Astrocyte (in vitro differentiated cells and primary cell): ENCODE measurements around the gene FAXC. TPM values are rescaled to one million over a fixed set of nuclear protein-coding genes. Genes with fewer than 3 reads are reported as not detected.

ENCODE experiments used
- DNase-seq: peaks from one replicate; pipeline ENCODE4 v3.0.0-alpha.2; 2010; ENCODE audit warnings: low read depth
- FAIRE-seq: peaks from 2 replicates; lab custom pipeline; 2011; peaks lifted over from hg19 to GRCh38; lab: Jason Lieb, UNC
- H2AFZ ChIP-seq: 2 replicates; pipeline ENCODE4 v1.6.0; 2012; ENCODE audit warnings: low read depth, low read length, inconsistent platforms
- H3K27ac ChIP-seq: 2 replicates; pipeline ENCODE4 v1.5.1; 2011; ENCODE audit warnings: low read depth, low read length, inconsistent platforms
- H3K27me3 ChIP-seq: 2 replicates; pipeline ENCODE4 v1.6.0; 2011; ENCODE audit warnings: low read length, inconsistent platforms; ENCODE audit not compliant: insufficient read depth
- H3K36me3 ChIP-seq: 2 replicates; pipeline ENCODE4 v1.5.1; 2011; ENCODE audit warnings: low read length, inconsistent platforms; ENCODE audit not compliant: insufficient read depth
- H3K4me1 ChIP-seq: 2 replicates; pipeline ENCODE4 v1.5.1; 2011; ENCODE audit warnings: low read length, inconsistent platforms; ENCODE audit not compliant: insufficient read depth
- H3K4me2 ChIP-seq: 2 replicates; pipeline ENCODE4 v1.6.0; 2012; ENCODE audit warnings: low read length, inconsistent platforms
- H3K4me3 ChIP-seq: 2 replicates; pipeline ENCODE4 v1.5.1; 2011; ENCODE audit warnings: low read depth, mild to moderate bottlenecking, low read length, inconsistent platforms; ENCODE audit not compliant: insufficient read depth
- H3K79me2 ChIP-seq: 2 replicates; pipeline ENCODE4 v1.6.0; 2012; ENCODE audit warnings: mild to moderate bottlenecking, low read length, inconsistent platforms; ENCODE audit not compliant: insufficient read depth
- H3K9ac ChIP-seq: 2 replicates; pipeline ENCODE4 v1.6.0; 2012; ENCODE audit warnings: mild to moderate bottlenecking, low read length, inconsistent platforms
- H3K9me3 ChIP-seq: 2 replicates; pipeline ENCODE4 v1.5.1; 2012; ENCODE audit warnings: low read depth, mild to moderate bottlenecking, low read length, inconsistent platforms; ENCODE audit not compliant: insufficient read depth
- H4K20me1 ChIP-seq: 2 replicates; pipeline ENCODE4 v1.6.0; 2012; ENCODE audit warnings: low read length, inconsistent platforms; ENCODE audit not compliant: insufficient read depth
- H3K27ac Mint-ChIP-seq: one replicate; pipeline ENCODE4 v1.8.0; 2021; ENCODE audit warnings: mild to moderate bottlenecking, mixed read lengths; ENCODE audit not compliant: unreplicated experiment
- H3K27me3 Mint-ChIP-seq: one replicate; pipeline ENCODE4 v1.8.0; 2021; ENCODE audit warnings: low read depth, mixed read lengths; ENCODE audit not compliant: unreplicated experiment
- H3K36me3 Mint-ChIP-seq: one replicate; pipeline ENCODE4 v1.8.0; 2021; ENCODE audit warnings: low read depth, mixed read lengths; ENCODE audit not compliant: unreplicated experiment
- H3K4me1 Mint-ChIP-seq: one replicate; pipeline ENCODE4 v1.8.0; 2021; ENCODE audit warnings: low read depth, mixed read lengths; ENCODE audit not compliant: unreplicated experiment
- H3K4me3 Mint-ChIP-seq: one replicate; pipeline ENCODE4 v1.8.0; 2021; ENCODE audit warnings: mild to moderate bottlenecking, moderate library complexity, mixed read lengths; ENCODE audit not compliant: unreplicated experiment
- H3K9me3 Mint-ChIP-seq: one replicate; pipeline ENCODE4 v1.8.0; 2021; ENCODE audit warnings: mild to moderate bottlenecking, mixed read lengths; ENCODE audit not compliant: unreplicated experiment
- EZH2 ChIP-seq: IDR thresholded peaks from 2 replicates; pipeline ENCODE4 v1.6.1; 2012; ENCODE audit warnings: mild to moderate bottlenecking, low read length, inconsistent platforms; ENCODE audit not compliant: insufficient read depth
- total RNA-seq: library from RNA; stranded (reverse); gene quantifications from 2 replicates; pipeline ENCODE4 v1.2.1, GENCODE V29; 2021
- TF ChIP-seq, protein P1 (sequence below): IDR thresholded peaks from 2 replicates; pipeline ENCODE4 v1.5.1; 2011; ENCODE audit warnings: low read depth, mild to moderate bottlenecking, inconsistent platforms, low read length, moderate library complexity; ENCODE audit not compliant: insufficient read depth

FAXC gene
- total RNA-seq, 1 donor from 2014 or later, result 9.9 TPM

- Mint-ChIP-seq H3K27ac (no peak overlapping the region), H3K36me3 (peaks cover 1% of the 10 kb centered on the region), H3K9me3 (no peaks in the 10 kb centered on the region), H3K4me1 (no peaks in the 10 kb centered on the region), H3K4me3 (no peak overlapping the region), H3K27me3 (no peaks in the 10 kb centered on the region)
- Histone ChIP-seq H3K36me3 (no peaks in the 10 kb centered on the region), H3K9me3 (no peaks in the 10 kb centered on the region), H3K79me2 (no peaks in the 10 kb centered on the region), H3K4me3 (no peak overlapping the region), H3K27ac (no peak overlapping the region), H2AFZ (no peak overlapping the region), H4K20me1 (no peaks in the 10 kb centered on the region), H3K9ac (no peak overlapping the region), H3K4me1 (no peaks in the 10 kb centered on the region), H3K27me3 (no peaks in the 10 kb centered on the region), H3K4me2 (no peak overlapping the region)
- no peak for DNase-seq
- TF ChIP-seq EZH2, result no peak
- TF ChIP-seq, protein P1, sequence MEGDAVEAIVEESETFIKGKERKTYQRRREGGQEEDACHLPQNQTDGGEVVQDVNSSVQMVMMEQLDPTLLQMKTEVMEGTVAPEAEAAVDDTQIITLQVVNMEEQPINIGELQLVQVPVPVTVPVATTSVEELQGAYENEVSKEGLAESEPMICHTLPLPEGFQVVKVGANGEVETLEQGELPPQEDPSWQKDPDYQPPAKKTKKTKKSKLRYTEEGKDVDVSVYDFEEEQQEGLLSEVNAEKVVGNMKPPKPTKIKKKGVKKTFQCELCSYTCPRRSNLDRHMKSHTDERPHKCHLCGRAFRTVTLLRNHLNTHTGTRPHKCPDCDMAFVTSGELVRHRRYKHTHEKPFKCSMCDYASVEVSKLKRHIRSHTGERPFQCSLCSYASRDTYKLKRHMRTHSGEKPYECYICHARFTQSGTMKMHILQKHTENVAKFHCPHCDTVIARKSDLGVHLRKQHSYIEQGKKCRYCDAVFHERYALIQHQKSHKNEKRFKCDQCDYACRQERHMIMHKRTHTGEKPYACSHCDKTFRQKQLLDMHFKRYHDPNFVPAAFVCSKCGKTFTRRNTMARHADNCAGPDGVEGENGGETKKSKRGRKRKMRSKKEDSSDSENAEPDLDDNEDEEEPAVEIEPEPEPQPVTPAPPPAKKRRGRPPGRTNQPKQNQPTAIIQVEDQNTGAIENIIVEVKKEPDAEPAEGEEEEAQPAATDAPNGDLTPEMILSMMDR, result no peak
- no peak for FAIRE-seq
Measured at GRCh38 chr6:99296261-99296660, 53.2 kb downstream of the FAXC start.

- Histone ChIP-seq H3K4me1 (no peaks in the 10 kb centered on the region), H3K9ac (no peak overlapping the region), H3K79me2 (no peaks in the 10 kb centered on the region), H3K4me3 (no peak overlapping the region), H4K20me1 (no peaks in the 10 kb centered on the region), H2AFZ (no peak overlapping the region), H3K36me3 (no peaks in the 10 kb centered on the region), H3K9me3 (no peaks in the 10 kb centered on the region), H3K27ac (no peak overlapping the region), H3K4me2 (no peak overlapping the region), H3K27me3 (no peaks in the 10 kb centered on the region)
- DNase-seq (no peak), FAIRE-seq (no peak)
- TF ChIP-seq EZH2, result no peak
- TF ChIP-seq, protein P1, result no peak
- no peaks in the 10 kb centered on the region for H3K9me3 Mint-ChIP-seq
- H3K36me3 Mint-ChIP-seq, result peaks cover 1% of the 10 kb centered on the region
- no peaks in the 10 kb centered on the region for H3K4me1 Mint-ChIP-seq
- no peaks in the 10 kb centered on the region for H3K27me3 Mint-ChIP-seq
- no peak overlapping the region for H3K27ac Mint-ChIP-seq
- H3K4me3 Mint-ChIP-seq, result no peak overlapping the region
Measured at GRCh38 chr6:99295276-99295675, 54.2 kb downstream of the FAXC start.

DNA sequence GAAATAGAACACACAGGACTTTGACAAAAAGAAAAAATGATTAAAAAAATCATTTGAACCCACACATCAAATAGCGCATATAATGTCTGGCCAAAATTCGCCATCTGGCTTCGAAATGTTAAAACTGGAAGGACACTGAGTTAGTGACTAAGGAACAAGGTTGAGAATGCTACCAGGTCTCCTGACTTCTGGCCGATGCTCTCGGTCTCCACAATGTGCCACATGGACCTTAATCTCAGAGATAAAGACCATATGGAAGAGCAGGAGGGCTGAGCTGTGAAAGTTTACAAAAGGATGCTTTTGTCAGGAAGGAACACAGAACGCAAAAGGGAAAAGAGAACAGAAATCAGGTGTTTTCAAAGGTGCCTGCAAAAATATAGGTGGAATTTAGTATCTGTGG lies 54.7 kb downstream of the FAXC start:
- H4K20me1 ChIP-seq, result no peaks in the 10 kb centered on the region
- no peak overlapping the region for H3K27ac Mint-ChIP-seq
- no peak overlapping the region for H3K4me3 ChIP-seq
- H3K27ac ChIP-seq, result no peak overlapping the region
- no peak overlapping the region for H3K4me3 Mint-ChIP-seq
- H3K9me3 ChIP-seq, result no peaks in the 10 kb centered on the region
- no peaks in the 10 kb centered on the region for H3K27me3 ChIP-seq
- no peaks in the 10 kb centered on the region for H3K9me3 Mint-ChIP-seq
- FAIRE-seq (no peak), DNase-seq (no peak)
- no peak overlapping the region for H3K9ac ChIP-seq
- H3K36me3 Mint-ChIP-seq, result peaks cover 3% of the 10 kb centered on the region
- no peaks in the 10 kb centered on the region for H3K36me3 ChIP-seq
- H2AFZ ChIP-seq, result no peak overlapping the region
- TF ChIP-seq EZH2, result no peak
- TF ChIP-seq, protein P1, result no peak
- no peaks in the 10 kb centered on the region for H3K4me1 ChIP-seq
- H3K79me2 ChIP-seq, result no peaks in the 10 kb centered on the region
- H3K27me3 Mint-ChIP-seq, result no peaks in the 10 kb centered on the region
- no peak overlapping the region for H3K4me2 ChIP-seq
- H3K4me1 Mint-ChIP-seq, result no peaks in the 10 kb centered on the region
